ENCODE measurements around the gene MYOD1. TPM values are rescaled to one million over a fixed set of nuclear protein-coding genes. Genes with fewer than 3 reads are reported as not detected.

Gene MYOD1
- total and polyA plus RNA-seq, 2 of the 4 experiments (the other 2 are of a cell fraction) = not detected

- ChIA-PET CTCF (no interaction called here), POLR2A (ENCODE audit: unreplicated experiment) (no interaction called here)
- H4K8ac ChIP-seq (ENCODE audit: low read depth in 2 of 2, low read length in 2 of 2) = no peak overlapping the region
- in situ Hi-C loops (cut with MboI; ENCODE audit: low sequenced_read_pairs) (no loop called here), dilution Hi-C loops (cut with HindIII; ENCODE audit: low sequenced_read_pairs, unreplicated experiment) (no loop called here), intact Hi-C loops (cut with micrococcal nuclease) (no loop called here)
- no peak overlapping the region for H2BK20ac ChIP-seq (ENCODE audit: low read depth, low read length)
- no peaks in the 10 kb centered on the region for H3K79me1 ChIP-seq (ENCODE audit: low read depth in 1 of 2, low read length in 2 of 2)
- H3K14ac ChIP-seq (replicated peaks; ENCODE audit: low read depth, low read length) = no peak overlapping the region
- no peak overlapping the region for H4K91ac ChIP-seq (ENCODE audit: insufficient read depth, low read depth, low read length)
- H2AK5ac ChIP-seq (ENCODE audit: low read depth, low read length) = no peak overlapping the region
- no peaks in the 10 kb centered on the region for H3K36me3 ChIP-seq (ENCODE audit: control insufficient read depth, insufficient read depth, low read length)
- no peak overlapping the region for H2BK120ac ChIP-seq (ENCODE audit: low read depth, low read length)
- ATAC-seq (ENCODE audit: low read depth) (no peak), DNase-seq (no peak)
- no peak overlapping the region for H3K4me2 ChIP-seq (ENCODE audit: low read depth, low read length)
- no peak overlapping the region for H3K4me3 ChIP-seq (ENCODE audit: insufficient read depth, low read depth, low read length)
- H3K27ac ChIP-seq (ENCODE audit: insufficient read depth, low read length) = no peak overlapping the region
- H2AFZ ChIP-seq (replicated peaks; ENCODE audit: low read length, poor library complexity) = no peak overlapping the region
- WGBS, 2 experiments (ENCODE audit: extremely low coverage in 2 of 2, insufficient read length in 1 of 2) = no CpG with 5 or more reads among the region's 1 CpG
- no peak overlapping the region for H3K18ac ChIP-seq (ENCODE audit: low read depth, low read length)
- H3K4ac ChIP-seq (ENCODE audit: low read depth, low read length) = no peak overlapping the region
- no peaks in the 10 kb centered on the region; the same call in none of the 2 replicates for H3K27me3 ChIP-seq (ENCODE audit: control insufficient read depth, insufficient read depth, low read length)
- H3K9me3 ChIP-seq (ENCODE audit: control insufficient read depth, insufficient read depth, low read length) = no peaks in the 10 kb centered on the region
- H4K20me1 ChIP-seq (ENCODE audit: insufficient read depth, low read length) = no peaks in the 10 kb centered on the region
- H2BK5ac ChIP-seq (ENCODE audit: low read depth, low read length, poor library complexity, severe bottlenecking) = no peak overlapping the region
- no peaks in the 10 kb centered on the region for H3K4me1 ChIP-seq (ENCODE audit: control insufficient read depth, insufficient read depth, low read length)
- no peak overlapping the region for H4K5ac ChIP-seq (ENCODE audit: low read depth, low read length)
- H2BK15ac ChIP-seq (ENCODE audit: low read depth, low read length) = no peak overlapping the region
- no peaks in the 10 kb centered on the region for H3K9me1 ChIP-seq (ENCODE audit: insufficient read depth, low read length)
- H3K9ac ChIP-seq (ENCODE audit: low read depth, low read length) = no peak overlapping the region
- no peak overlapping the region for H3K56ac ChIP-seq (ENCODE audit: extremely low read depth, insufficient read depth, low read length)
- no TSS peak for BruUV-seq (replicated peaks)
- H3K23ac ChIP-seq (ENCODE audit: low read depth, low read length) = no peak overlapping the region
- TF ChIP-seq MAZ (IDR thresholded peaks at IDR 0.05; ENCODE audit: borderline replicate concordance, low read depth, low read length) = no peak
- no peak for TF ChIP-seq MXI1 (IDR thresholded peaks at IDR 0.05; ENCODE audit: borderline replicate concordance, low read depth, low read length)
- TF ChIP-seq RAD21 (IDR thresholded peaks at IDR 0.05; ENCODE audit: low read length) = no peak
- TF ChIP-seq POLR2A (IDR thresholded peaks at IDR 0.05; ENCODE audit: low read depth, low read length) = no peak
- TF ChIP-seq CEBPB (IDR thresholded peaks at IDR 0.05; ENCODE audit: low read depth, low read length) = no peak
- TF ChIP-seq SMC3 (IDR thresholded peaks at IDR 0.05; ENCODE audit: low read depth, low read length) = no peak
- no peak for TF ChIP-seq RCOR1 (IDR thresholded peaks at IDR 0.05; ENCODE audit: insufficient replicate concordance, low read length)
- TF ChIP-seq MAFK (IDR thresholded peaks at IDR 0.05; ENCODE audit: low read depth, low read length) = no peak
- H2AK9ac ChIP-seq (replicated peaks; ENCODE audit: low read depth, low read length, poor library complexity) = no peak overlapping the region
Observed at GRCh38 chr11:17673951-17674350, 45.4 kb upstream of the MYOD1 start.
